H1 (cell line): ENCODE data around the gene SLC25A48. TPM values are rescaled to one million over a fixed set of nuclear protein-coding genes. Genes with fewer than 3 reads are reported as not detected.

Experiments used
- CTCF ChIP-seq, 3 experiments: IDR thresholded peaks; 1 replicate in 2 of 3; 2 replicates in 1 of 3; pipeline versions ENCODE4 v1.5.1 to v1.6.1; 2011; ENCODE audit warnings: low read length in 3 of 3, mild to moderate bottlenecking in 3 of 3, inconsistent platforms in 2 of 3, low read depth in 1 of 3, moderate library complexity in 1 of 3; ENCODE audit not compliant: insufficient read depth in 1 of 3; ENCODE audit errors: control extremely low read depth in 1 of 3
- polyA plus RNA-seq, 7 experiments: library from polyadenylated mRNA; depleted of rRNA in 3 of 7; stranded (reverse) in 5 of 7; unstranded in 2 of 7; fragments of >200 nt in 5 of 7; fragments of 200-250 nt in 2 of 7; gene quantifications; 1 replicate in 5 of 7; 2 replicates in 1 of 7; 4 replicates in 1 of 7; pipeline versions ENCODE4 v1.2.1 to v1.2.3, GENCODE V29; 2011 to 2013; ENCODE audit warnings: missing spikeins in 2 of 7, mixed read lengths in 2 of 7
- total RNA-seq: library from RNA; stranded (reverse); fragmentation: NEBNext Ultra II Directional; extraction: Animal tissue kit (Norgen Biotek cat#: 25700); gene quantifications from 2 replicates; pipeline ENCODE4 v1.2.1, GENCODE V29; 2021
- TF ChIP-seq, protein P1 (sequence below): IDR thresholded peaks from 2 replicates; pipeline ENCODE4 v1.6.1; 2011; ENCODE audit warnings: low read length, improper control_type of control experiment

SLC25A48 gene
- total and polyA plus RNA-seq, 2 of the 8 experiments (the other 6 are each of a cell fraction or from before 2014, with no cell fraction given), result 1.3 to 1.8 TPM

GRCh38 chr5:135813758-135814157 is 20.7 kb upstream of the SLC25A48 start (continued):
- TF ChIP-seq, protein P1, sequence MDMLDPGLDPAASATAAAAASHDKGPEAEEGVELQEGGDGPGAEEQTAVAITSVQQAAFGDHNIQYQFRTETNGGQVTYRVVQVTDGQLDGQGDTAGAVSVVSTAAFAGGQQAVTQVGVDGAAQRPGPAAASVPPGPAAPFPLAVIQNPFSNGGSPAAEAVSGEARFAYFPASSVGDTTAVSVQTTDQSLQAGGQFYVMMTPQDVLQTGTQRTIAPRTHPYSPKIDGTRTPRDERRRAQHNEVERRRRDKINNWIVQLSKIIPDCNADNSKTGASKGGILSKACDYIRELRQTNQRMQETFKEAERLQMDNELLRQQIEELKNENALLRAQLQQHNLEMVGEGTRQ, result no peak
- TF ChIP-seq CTCF (IDR thresholded peaks at IDR 0.05; ENCODE audit: control extremely low read depth in 1 of 3, insufficient read depth in 1 of 3, low read depth in 1 of 3, low read length in 3 of 3), result no peak
